B cell (primary cell): ENCODE data around the gene AAK1. TPM values are rescaled to one million over a fixed set of nuclear protein-coding genes. Genes with fewer than 3 reads are reported as not detected.

Experiments
- ATAC-seq: fragments of 200-7000 bp; cut with Tn5 transposase; one replicate; pipeline ENCODE4 v1.10.0; 2021; ENCODE audit warnings: low read depth, mild to moderate bottlenecking, moderate number of reproducible peaks, moderate library complexity
- CTCF ChIA-PET: fragments of 350-600 bp; sonication (Branson Sonifier 250); formaldehyde crosslinking; loops from one replicate; lab custom pipeline; 2021; ENCODE audit warnings: antibody characterized with exemption, inconsistent platforms; lab: Charles Lee
- POLR2A ChIA-PET: fragments of 350-600 bp; sonication (Branson Sonifier 250); formaldehyde crosslinking; loops from one replicate; lab custom pipeline; 2021; ENCODE audit warnings: antibody characterized with exemption; lab: Charles Lee
- DNase-seq: peaks from one replicate; pipeline ENCODE4 v3.0.0; 2013
- H2AFZ ChIP-seq: 2 replicates; pipeline ENCODE4 v1.6.1; 2012; ENCODE audit warnings: mild to moderate bottlenecking, low read depth, low read length; ENCODE audit not compliant: insufficient read depth, poor library complexity, severe bottlenecking
- H3K27ac ChIP-seq, 2 donors: 1 replicate in 1 of 2; 2 replicates in 1 of 2; pipeline ENCODE4 v1.5.1; 2012 to 2013; ENCODE audit warnings: low read length in 2 of 2, mild to moderate bottlenecking in 2 of 2, moderate library complexity in 1 of 2
- H3K27me3 ChIP-seq, 4 experiments: fragments of 200-600 bp in 1 of 4; sonication (generic) in 1 of 4; replicated peaks in 1 of 4; 1 replicate in 2 of 4; 2 replicates in 2 of 4; pipeline versions ENCODE4 v1.6.1 to v1.7.0; 2013 to 2016; ENCODE audit warnings: low read length in 3 of 4, mild to moderate bottlenecking in 2 of 4, mixed read lengths in 1 of 4, moderate library complexity in 1 of 4; ENCODE audit not compliant: insufficient read depth in 4 of 4, control insufficient read depth in 3 of 4; ENCODE audit errors: control extremely low read depth in 1 of 4
- H3K36me3 ChIP-seq, 2 experiments: replicated peaks in 1 of 2; 1 replicate in 1 of 2; 2 replicates in 1 of 2; pipeline versions ENCODE4 v1.6.1 to v1.7.1; 2013; ENCODE audit warnings: low read length in 1 of 2; ENCODE audit not compliant: insufficient read depth in 2 of 2, control insufficient read depth in 1 of 2; ENCODE audit errors: control extremely low read depth in 1 of 2, extremely low read depth in 1 of 2
- H3K4me1 ChIP-seq, 2 donors: fragments of 200-600 bp in 1 of 2; sonication (generic) in 1 of 2; 1 replicate in 1 of 2; 2 replicates in 1 of 2; pipeline versions ENCODE4 v1.5.1 to v1.6.1; 2013 to 2017; ENCODE audit warnings: low read length in 2 of 2; ENCODE audit not compliant: control insufficient read depth in 2 of 2, insufficient read depth in 2 of 2
- H3K4me2 ChIP-seq: replicated peaks from 2 replicates; pipeline ENCODE3; 2012; ENCODE audit warnings: mild to moderate bottlenecking, low read depth, low read length; ENCODE audit not compliant: poor library complexity, severe bottlenecking
- H3K4me3 ChIP-seq, 5 experiments: fragments of 200-600 bp in 1 of 5; sonication (generic) in 1 of 5; 1 replicate in 3 of 5; 2 replicates in 2 of 5; pipeline versions ENCODE4 v1.5.1 to v1.7.0; 2011 to 2016; ENCODE audit warnings: low read length in 4 of 5, mild to moderate bottlenecking in 4 of 5, low read depth in 2 of 5, control low read depth in 1 of 5, moderate library complexity in 1 of 5; ENCODE audit not compliant: insufficient read depth in 1 of 5; ENCODE audit errors: control extremely low read depth in 1 of 5, extremely low read depth in 1 of 5
- H3K79me2 ChIP-seq: fragments of 200-600 bp; sonication (generic); one replicate; pipeline ENCODE4 v1.6.0; 2016; ENCODE audit warnings: low read length; ENCODE audit not compliant: control insufficient read depth, insufficient read depth
- H3K9ac ChIP-seq: fragments of 200-600 bp; sonication (generic); 2 replicates; pipeline ENCODE4 v1.6.1; 2017; ENCODE audit warnings: mild to moderate bottlenecking, low read length, moderate library complexity
- H3K9me3 ChIP-seq, 3 donors: one replicate each; pipeline versions ENCODE4 v1.6.1 to v1.7.1; 2013; ENCODE audit warnings: low read length in 2 of 3; ENCODE audit not compliant: control insufficient read depth in 2 of 3, insufficient read depth in 1 of 3; ENCODE audit errors: control extremely low read depth in 1 of 3
- H4K20me1 ChIP-seq: 2 replicates; pipeline ENCODE4 v1.6.0; 2012; ENCODE audit warnings: mild to moderate bottlenecking, low read length; ENCODE audit not compliant: insufficient read depth, control insufficient read depth, poor library complexity, severe bottlenecking
- H3K27ac Mint-ChIP-seq: one replicate; pipeline ENCODE4 v1.8.0; 2021; ENCODE audit warnings: mixed read lengths
- H3K27me3 Mint-ChIP-seq: one replicate; pipeline ENCODE4 v1.8.0; 2021; ENCODE audit warnings: mixed read lengths
- H3K4me1 Mint-ChIP-seq: one replicate; pipeline ENCODE4 v1.8.0; 2021; ENCODE audit warnings: mixed read lengths
- H3K4me3 Mint-ChIP-seq: one replicate; pipeline ENCODE4 v1.8.0; 2021; ENCODE audit warnings: mixed read lengths
- H3K9me3 Mint-ChIP-seq: one replicate; pipeline ENCODE4 v1.8.0; 2022; ENCODE audit warnings: mixed read lengths; ENCODE audit not compliant: insufficient read depth
- EZH2 ChIP-seq: IDR thresholded peaks from 2 replicates; pipeline ENCODE4 v1.6.1; 2012; ENCODE audit warnings: borderline replicate concordance, low read depth, mild to moderate bottlenecking, moderate library complexity, low read length; ENCODE audit not compliant: insufficient read depth, poor library complexity, severe bottlenecking
- WGBS: methylation state at CpG from one replicate; pipeline ENCODE4 v1.1.5; 2013; ENCODE audit warnings: missing lambda C conversion rate; ENCODE audit not compliant: insufficient coverage; 5-methylcytosine and 5-hydroxymethylcytosine counted together
- intact Hi-C: fragments of 100-400 bp; cut with micrococcal nuclease; formaldehyde crosslinking; loops from one replicate; pipeline ENCODE4 v1.10.0; 2022
- polyA plus RNA-seq: library from polyadenylated mRNA; depleted of rRNA; stranded (reverse); fragments of >200 nt; gene quantifications from 2 replicates; pipeline ENCODE4 v1.2.3, GENCODE V29; 2012
- total RNA-seq, 2 donors: library from RNA; stranded (reverse); fragments of 120-200 nt in 1 of 2; gene quantifications; 1 replicate in 1 of 2; 2 replicates in 1 of 2; pipeline versions ENCODE4 v1.2.3 to v1.2.4, GENCODE V29; 2013 to 2022
- TF ChIP-seq, protein P1 (sequence below): fragments of 200-600 bp; IDR thresholded peaks from one replicate; pipeline ENCODE4 v1.8.0; 2022; ENCODE audit warnings: antibody characterized with exemption, mild to moderate bottlenecking

The AAK1 gene
- total and polyA plus RNA-seq, 2 donors (not counting 1 experiment from before 2014, with no cell fraction given) = 2.4 to 7.2 TPM

DNA sequence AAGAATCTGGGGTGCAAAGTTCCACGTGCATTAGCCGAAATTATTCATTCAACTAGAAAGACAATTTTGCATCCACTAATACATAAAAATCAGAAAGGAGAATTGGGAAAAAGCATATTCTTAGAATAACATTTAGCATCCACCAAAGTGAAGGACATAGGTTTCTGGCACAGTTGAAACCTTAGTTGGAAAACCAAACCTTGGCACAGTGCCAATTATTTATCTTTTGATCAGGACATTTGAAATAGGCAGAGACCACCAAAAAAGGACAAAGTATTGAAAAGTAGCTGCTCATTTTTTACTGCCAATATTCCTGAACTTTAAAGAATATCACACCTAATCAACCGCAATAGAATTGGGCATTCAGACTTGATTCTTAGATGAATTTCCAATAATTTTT lies 180.8 kb downstream of the AAK1 start:
- Histone ChIP-seq H3K4me2 (no peak overlapping the region), H3K36me3 (no peaks in the 10 kb centered on the region), H3K27me3 (no peaks in the 10 kb centered on the region), H3K79me2 (no peaks in the 10 kb centered on the region), H3K9me3 (no peaks in the 10 kb centered on the region), H2AFZ (no peak overlapping the region), H3K4me1 (no peaks in the 10 kb centered on the region), H3K27ac (no peak overlapping the region), H4K20me1 (no peaks in the 10 kb centered on the region), H3K9ac (no peak overlapping the region), H3K4me3 (no peak overlapping the region)
- no peak overlapping the region for H3K4me3 Mint-ChIP-seq
- CTCF ChIA-PET = interaction anchor here (0.6 kb wide), 1 partner anchor 91 kb away, joined by 4 read pairs; no protein-coding TSS in a partner anchor
- POLR2A ChIA-PET = no interaction called here
- H3K4me1 Mint-ChIP-seq = no peaks in the 10 kb centered on the region
- TF ChIP-seq, protein P1, sequence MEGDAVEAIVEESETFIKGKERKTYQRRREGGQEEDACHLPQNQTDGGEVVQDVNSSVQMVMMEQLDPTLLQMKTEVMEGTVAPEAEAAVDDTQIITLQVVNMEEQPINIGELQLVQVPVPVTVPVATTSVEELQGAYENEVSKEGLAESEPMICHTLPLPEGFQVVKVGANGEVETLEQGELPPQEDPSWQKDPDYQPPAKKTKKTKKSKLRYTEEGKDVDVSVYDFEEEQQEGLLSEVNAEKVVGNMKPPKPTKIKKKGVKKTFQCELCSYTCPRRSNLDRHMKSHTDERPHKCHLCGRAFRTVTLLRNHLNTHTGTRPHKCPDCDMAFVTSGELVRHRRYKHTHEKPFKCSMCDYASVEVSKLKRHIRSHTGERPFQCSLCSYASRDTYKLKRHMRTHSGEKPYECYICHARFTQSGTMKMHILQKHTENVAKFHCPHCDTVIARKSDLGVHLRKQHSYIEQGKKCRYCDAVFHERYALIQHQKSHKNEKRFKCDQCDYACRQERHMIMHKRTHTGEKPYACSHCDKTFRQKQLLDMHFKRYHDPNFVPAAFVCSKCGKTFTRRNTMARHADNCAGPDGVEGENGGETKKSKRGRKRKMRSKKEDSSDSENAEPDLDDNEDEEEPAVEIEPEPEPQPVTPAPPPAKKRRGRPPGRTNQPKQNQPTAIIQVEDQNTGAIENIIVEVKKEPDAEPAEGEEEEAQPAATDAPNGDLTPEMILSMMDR = no peak
- no peak for TF ChIP-seq EZH2
- ATAC-seq = no peak
- peaks cover 4% of the 10 kb centered on the region for H3K27me3 Mint-ChIP-seq
- DNase-seq = no peak
- WGBS = no CpG with 5 or more reads among the region's 3 CpGs
- intact Hi-C loops = no loop called here
- H3K9me3 Mint-ChIP-seq = no peaks in the 10 kb centered on the region
- H3K27ac Mint-ChIP-seq = no peak overlapping the region

DNA sequence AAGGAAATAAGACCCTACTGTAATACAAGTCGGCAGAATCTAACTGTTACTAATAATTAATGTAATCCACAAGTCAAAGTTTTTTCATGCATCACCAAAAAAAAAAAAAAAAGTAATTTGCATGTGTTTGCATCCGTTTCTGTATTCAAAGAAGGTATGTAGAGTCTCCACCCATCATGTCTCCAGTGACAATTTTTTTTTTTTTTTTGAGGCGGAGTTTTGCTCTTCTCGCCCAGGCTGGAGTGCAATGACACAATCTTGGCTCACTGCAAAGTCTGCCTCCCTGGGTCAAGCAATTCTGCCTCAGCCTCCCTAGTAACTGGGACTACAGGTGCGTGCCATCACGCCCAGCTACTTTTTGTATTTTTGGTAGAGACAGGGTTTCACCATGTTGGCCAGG lies 182.1 kb downstream of the AAK1 start:
- ATAC-seq = no peak
- no peak for DNase-seq
- Mint-ChIP-seq H3K27ac (no peak overlapping the region), H3K4me1 (no peaks in the 10 kb centered on the region), H3K27me3 (peaks cover 3% of the 10 kb centered on the region), H3K9me3 (no peaks in the 10 kb centered on the region), H3K4me3 (no peak overlapping the region)
- no peaks in the 10 kb centered on the region for H3K9me3 ChIP-seq
- CTCF ChIA-PET = no interaction called here
- TF ChIP-seq, protein P1 = no peak
- no peak for TF ChIP-seq EZH2
- no peaks in the 10 kb centered on the region for H3K4me1 ChIP-seq
- no peaks in the 10 kb centered on the region for H3K79me2 ChIP-seq
- H3K9ac ChIP-seq = no peak overlapping the region
- no peaks in the 10 kb centered on the region for H3K36me3 ChIP-seq
- peaks cover 0 to 3% (median 0%) of the 10 kb centered on the region in 4 experiments for H3K27me3 ChIP-seq
- no peak overlapping the region for H3K4me3 ChIP-seq
- no peak overlapping the region for H3K4me2 ChIP-seq
- no peaks in the 10 kb centered on the region for H4K20me1 ChIP-seq
- no peak overlapping the region for H3K27ac ChIP-seq
- intact Hi-C loops = no loop called here
- POLR2A ChIA-PET = no interaction called here
- 80% methylated on average over 1 of the region's 6 CpGs for WGBS
- H2AFZ ChIP-seq = no peak overlapping the region
